Measurements from ENCODE around the gene ATG9B.

Gene ATG9B

GRCh38 chr7:150976529-150977381 is 47.5 kb downstream of the ATG9B start:
- ATAC-seq: no peak; the same call in 2 of the 3 replicates
- TF ChIP-seq ZNF565 (CRISPR knock-in tag; conservative IDR thresholded peaks at IDR 0.05; ENCODE audit: low read depth): no peak
- no peak for TF ChIP-seq TOX (CRISPR knock-in tag; IDR thresholded peaks at IDR 0.05; ENCODE audit: borderline replicate concordance)
- no peak for TF ChIP-seq OSR1 (CRISPR knock-in tag; IDR thresholded peaks at IDR 0.05)
- TF ChIP-seq SNAI2 (CRISPR knock-in tag; IDR thresholded peaks at IDR 0.05): no peak
- TF ChIP-seq ZNF70 (CRISPR knock-in tag; IDR thresholded peaks at IDR 0.05): no peak
- no peak for TF ChIP-seq CSDC2 (CRISPR knock-in tag; IDR thresholded peaks at IDR 0.05)
- no peak for TF ChIP-seq PATZ1 (CRISPR knock-in tag; IDR thresholded peaks at IDR 0.05; ENCODE audit: borderline replicate concordance)
- no peak for TF ChIP-seq ESRRG (CRISPR knock-in tag; IDR thresholded peaks at IDR 0.05)
- TF ChIP-seq RARB (CRISPR knock-in tag; IDR thresholded peaks at IDR 0.05): no peak
- no peak for TF ChIP-seq POU6F1 (CRISPR knock-in tag; IDR thresholded peaks at IDR 0.05; ENCODE audit: borderline replicate concordance, low read depth)
- TF ChIP-seq CREB5 (CRISPR knock-in tag; IDR thresholded peaks at IDR 0.05; ENCODE audit: low read depth): no peak
- TF ChIP-seq PPARA (CRISPR knock-in tag; IDR thresholded peaks at IDR 0.05; ENCODE audit: borderline replicate concordance): no peak
- TF ChIP-seq ZC3H10 (CRISPR knock-in tag; IDR thresholded peaks at IDR 0.05): no peak
- TF ChIP-seq GLIS3 (CRISPR knock-in tag; IDR thresholded peaks at IDR 0.05): no peak; the same call in 1 of the 2 replicates
- TF ChIP-seq TCF4 (CRISPR knock-in tag; IDR thresholded peaks at IDR 0.05; ENCODE audit: borderline replicate concordance): no peak

- ATAC-seq: peak; percentile 3; the same call in 1 of the 3 replicates
Observed at GRCh38 chr7:150975536-150976319, 48.6 kb downstream of the ATG9B start.

More at GRCh38 chr7:150975536-150976319, 48.6 kb downstream of the ATG9B start:
- TF ChIP-seq TCF4 (CRISPR knock-in tag; IDR thresholded peaks at IDR 0.05; ENCODE audit: borderline replicate concordance) (0 out of 2 replicates have a peak, but pooled peaks have one; percentile 38), TSHZ2 (CRISPR knock-in tag; IDR thresholded peaks at IDR 0.05) (0 out of 2 replicates have a peak, but pooled peaks have one; percentile 45), ZNF70 (CRISPR knock-in tag; IDR thresholded peaks at IDR 0.05) (peak; percentile 48; the same call in 1 of the 2 replicates), CSDC2 (CRISPR knock-in tag; IDR thresholded peaks at IDR 0.05) (no peak), POU6F1 (CRISPR knock-in tag; IDR thresholded peaks at IDR 0.05; ENCODE audit: borderline replicate concordance, low read depth) (no peak), TOX (CRISPR knock-in tag; IDR thresholded peaks at IDR 0.05; ENCODE audit: borderline replicate concordance) (no peak)

Data from SK-N-SH treated with all-trans-retinoic acid at 6 μM for 48 hours (cell line).